ENCODE data around the gene KDM4B. TPM values are rescaled to one million over a fixed set of nuclear protein-coding genes. Genes with fewer than 3 reads are reported as not detected.

KDM4B gene
- total RNA-seq, result 24.7 and 28.7 TPM in 2 replicates

GRCh38 chr19:4968462-4969291 lies at the start of gene KDM4B:
Gene KDM4B (plus strand): TSS chr19:4969113. CDS start chr19:5032891, 63,778 bp downstream.

Other genes with a start within 250 kb of the KDM4B start
- 33.9 and 47.1 TPM in 2 replicates for gene DPP9, start 245.3 kb upstream of the KDM4B start, total RNA-seq
- 8.7 and 12.3 TPM in 2 replicates for gene FEM1A, start 177.4 kb upstream of the KDM4B start, total RNA-seq
- 2.9 and 3.2 TPM in 2 replicates for gene TICAM1, start 137.4 kb upstream of the KDM4B start, total RNA-seq
- gene PLIN3, start 101.4 kb upstream of the KDM4B start, total RNA-seq, result 118 and 176 TPM in 2 replicates
- gene ARRDC5, start 66.2 kb upstream of the KDM4B start, total RNA-seq, result not detected in 2 replicates
- gene UHRF1, start 59.6 kb upstream of the KDM4B start, total RNA-seq, result 9.0 and 12.0 TPM in 2 replicates